ENCODE measurements around the gene GSTK1.

DNA sequence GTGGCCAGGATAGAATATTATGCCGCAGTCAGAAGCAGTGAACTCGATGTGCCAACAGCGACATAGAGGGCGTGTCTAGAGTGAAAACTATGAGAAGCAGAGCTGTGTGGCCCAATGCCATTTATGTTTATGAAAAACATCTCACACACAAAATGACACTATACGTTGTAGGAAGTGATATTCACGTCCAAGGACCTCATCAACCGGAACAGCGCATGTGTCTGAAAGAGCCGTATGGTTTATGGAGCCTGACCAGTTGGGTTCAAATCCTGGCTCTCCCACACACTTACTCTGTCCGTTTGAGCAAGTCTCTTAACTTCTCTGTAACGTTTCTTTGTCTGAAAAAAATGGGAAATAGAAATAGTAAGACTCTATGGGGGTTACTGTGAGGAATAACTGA, 20.9 kb upstream of the GSTK1 start:
- TF ChIP-seq CTCF (conservative IDR thresholded peaks at IDR 0.05), result no peak
- no peak for TF ChIP-seq EZH2 (IDR thresholded peaks at IDR 0.05; ENCODE audit: low read depth)

All from PC-9 (cell line).